Measurements from ENCODE around the gene NDUFV2. TPM values are rescaled to one million over a fixed set of nuclear protein-coding genes. Genes with fewer than 3 reads are reported as not detected.

NDUFV2 gene
- total and polyA plus RNA-seq, 2 of the 13 experiments (the other 11 are each of a cell fraction or from before 2014, with no cell fraction given) = 216 to 299 TPM

DNA sequence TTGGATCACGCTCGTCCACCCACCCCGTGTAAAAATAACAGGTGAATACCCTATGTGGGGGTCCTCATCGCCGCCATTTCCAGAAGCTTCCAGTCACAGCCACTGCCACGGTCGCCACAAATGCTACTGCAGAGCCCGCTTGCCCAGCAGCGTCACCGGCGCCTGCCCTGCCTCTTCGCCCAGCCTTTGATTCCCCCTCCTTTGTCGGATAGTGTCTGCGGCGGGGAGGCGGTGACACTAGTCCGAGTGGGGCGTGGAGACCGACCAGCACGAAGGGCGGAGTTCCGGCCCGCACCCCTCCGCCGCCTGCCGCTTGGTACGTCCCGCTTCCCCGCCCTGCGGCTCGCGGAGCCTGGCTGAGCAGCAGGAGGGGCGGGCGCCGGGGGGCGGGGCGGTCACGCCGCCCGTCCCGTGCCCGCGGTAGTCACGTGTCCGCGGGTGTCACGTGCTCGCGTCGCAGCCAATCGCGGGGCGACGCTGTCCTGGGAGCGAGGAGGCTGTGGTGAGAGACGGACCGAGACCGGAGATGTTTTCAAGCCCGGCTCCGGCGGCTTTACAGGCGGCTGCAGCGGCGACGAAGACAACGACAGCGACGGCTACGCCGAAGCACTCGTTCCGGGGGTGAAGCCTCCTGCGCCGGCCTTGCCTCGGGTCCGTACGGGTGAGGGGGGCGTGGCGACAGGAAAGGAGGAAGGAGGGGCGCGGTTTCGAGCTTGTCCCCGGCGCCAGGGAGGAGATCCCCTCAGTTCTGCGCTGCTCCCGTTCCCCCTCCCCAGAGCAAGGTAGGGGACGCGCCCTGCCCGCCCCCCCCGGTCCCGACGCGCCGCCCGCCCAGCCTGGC is 34.0 kb downstream of the NDUFV2 start, which contains the start of gene ANKRD12 (continued):
- TF ChIP-seq, protein P1, sequence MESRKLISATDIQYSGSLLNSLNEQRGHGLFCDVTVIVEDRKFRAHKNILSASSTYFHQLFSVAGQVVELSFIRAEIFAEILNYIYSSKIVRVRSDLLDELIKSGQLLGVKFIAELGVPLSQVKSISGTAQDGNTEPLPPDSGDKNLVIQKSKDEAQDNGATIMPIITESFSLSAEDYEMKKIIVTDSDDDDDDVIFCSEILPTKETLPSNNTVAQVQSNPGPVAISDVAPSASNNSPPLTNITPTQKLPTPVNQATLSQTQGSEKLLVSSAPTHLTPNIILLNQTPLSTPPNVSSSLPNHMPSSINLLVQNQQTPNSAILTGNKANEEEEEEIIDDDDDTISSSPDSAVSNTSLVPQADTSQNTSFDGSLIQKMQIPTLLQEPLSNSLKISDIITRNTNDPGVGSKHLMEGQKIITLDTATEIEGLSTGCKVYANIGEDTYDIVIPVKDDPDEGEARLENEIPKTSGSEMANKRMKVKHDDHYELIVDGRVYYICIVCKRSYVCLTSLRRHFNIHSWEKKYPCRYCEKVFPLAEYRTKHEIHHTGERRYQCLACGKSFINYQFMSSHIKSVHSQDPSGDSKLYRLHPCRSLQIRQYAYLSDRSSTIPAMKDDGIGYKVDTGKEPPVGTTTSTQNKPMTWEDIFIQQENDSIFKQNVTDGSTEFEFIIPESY (CRISPR knock-in tag; IDR thresholded peaks at IDR 0.05) = no peak
- TF ChIP-seq, protein P2, sequence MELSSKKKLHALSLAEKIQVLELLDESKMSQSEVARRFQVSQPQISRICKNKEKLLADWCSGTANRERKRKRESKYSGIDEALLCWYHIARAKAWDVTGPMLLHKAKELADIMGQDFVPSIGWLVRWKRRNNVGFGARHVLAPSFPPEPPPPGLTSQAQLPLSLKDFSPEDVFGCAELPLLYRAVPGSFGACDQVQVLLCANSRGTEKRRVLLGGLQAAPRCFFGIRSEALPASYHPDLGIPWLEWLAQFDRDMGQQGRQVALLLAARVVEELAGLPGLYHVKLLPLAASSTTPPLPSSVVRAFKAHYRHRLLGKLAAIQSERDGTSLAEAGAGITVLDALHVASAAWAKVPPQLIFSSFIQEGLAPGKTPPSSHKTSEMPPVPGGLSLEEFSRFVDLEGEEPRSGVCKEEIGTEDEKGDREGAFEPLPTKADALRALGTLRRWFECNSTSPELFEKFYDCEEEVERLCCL (CRISPR knock-in tag; IDR thresholded peaks at IDR 0.05; ENCODE audit: borderline replicate concordance) = no peak
- TF ChIP-seq TARDBP (CRISPR knock-in tag; IDR thresholded peaks at IDR 0.05) (peak; percentile 87; the same call in 1 of the 2 replicates), ZFP82 (CRISPR knock-in tag; IDR thresholded peaks at IDR 0.05; ENCODE audit: borderline replicate concordance) (0 out of 2 replicates have a peak, but pooled peaks have one; percentile 20), JUND (CRISPR knock-in tag; IDR thresholded peaks at IDR 0.05) (no peak), ZFP36 (IDR thresholded peaks at IDR 0.05; ENCODE audit: borderline replicate concordance, low read depth, low read length, partially characterized antibody) (no peak), SMAD3 (CRISPR knock-in tag; IDR thresholded peaks at IDR 0.05) (no peak), POGZ (CRISPR knock-in tag; IDR thresholded peaks at IDR 0.05) (peak; percentile 87), MAZ (IDR thresholded peaks at IDR 0.05; ENCODE audit: borderline replicate concordance, low read depth, low read length) (peak; percentile 32), MAZ (CRISPR knock-in tag; IDR thresholded peaks at IDR 0.05; ENCODE audit: low read depth) (peak; percentile 86), ZNF790 (CRISPR knock-in tag; IDR thresholded peaks at IDR 0.05; ENCODE audit: borderline replicate concordance) (no peak), ZNF839 (CRISPR knock-in tag; IDR thresholded peaks at IDR 0.05; ENCODE audit: borderline replicate concordance) (no peak), FOXK2 (IDR thresholded peaks at IDR 0.05) (peak; percentile 80; the same call in 1 of the 2 replicates), KAT2B (IDR thresholded peaks at IDR 0.05; ENCODE audit: borderline replicate concordance, low read depth, low read length) (no peak), ZBTB3 (CRISPR knock-in tag; IDR thresholded peaks at IDR 0.05; ENCODE audit: borderline replicate concordance, low read depth) (no peak), NFE2L1 (CRISPR knock-in tag; IDR thresholded peaks at IDR 0.05; ENCODE audit: borderline replicate concordance) (no peak), GATA4 (IDR thresholded peaks at IDR 0.05; ENCODE audit: borderline replicate concordance, low read depth) (no peak), BRCA1 (CRISPR knock-in tag; IDR thresholded peaks at IDR 0.05) (no peak; the same call in 1 of the 2 replicates), NFKBIZ (CRISPR knock-in tag; IDR thresholded peaks at IDR 0.05) (peak; percentile 21; the same call in 1 of the 2 replicates), FOSL2 (CRISPR knock-in tag; IDR thresholded peaks at IDR 0.05) (no peak), ZNF274 (CRISPR knock-in tag; IDR thresholded peaks at IDR 0.05) (0 out of 2 replicates have a peak, but pooled peaks have one; percentile 26), ADNP (CRISPR knock-in tag; IDR thresholded peaks at IDR 0.05) (no peak)
- TF ChIP-seq, protein P3, sequence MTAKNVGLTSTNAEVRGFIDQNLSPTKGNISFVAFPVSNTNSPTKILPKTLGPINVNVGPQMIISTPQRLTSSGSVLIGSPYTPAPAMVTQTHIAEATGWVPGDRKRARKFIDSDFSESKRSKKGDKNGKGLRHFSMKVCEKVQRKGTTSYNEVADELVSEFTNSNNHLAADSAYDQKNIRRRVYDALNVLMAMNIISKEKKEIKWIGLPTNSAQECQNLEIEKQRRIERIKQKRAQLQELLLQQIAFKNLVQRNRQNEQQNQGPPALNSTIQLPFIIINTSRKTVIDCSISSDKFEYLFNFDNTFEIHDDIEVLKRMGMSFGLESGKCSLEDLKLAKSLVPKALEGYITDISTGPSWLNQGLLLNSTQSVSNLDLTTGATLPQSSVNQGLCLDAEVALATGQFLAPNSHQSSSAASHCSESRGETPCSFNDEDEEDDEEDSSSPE (CRISPR knock-in tag; IDR thresholded peaks at IDR 0.05) = peak; percentile 62; the same call in 1 of the 2 replicates
- TF ChIP-seq, protein P4, sequence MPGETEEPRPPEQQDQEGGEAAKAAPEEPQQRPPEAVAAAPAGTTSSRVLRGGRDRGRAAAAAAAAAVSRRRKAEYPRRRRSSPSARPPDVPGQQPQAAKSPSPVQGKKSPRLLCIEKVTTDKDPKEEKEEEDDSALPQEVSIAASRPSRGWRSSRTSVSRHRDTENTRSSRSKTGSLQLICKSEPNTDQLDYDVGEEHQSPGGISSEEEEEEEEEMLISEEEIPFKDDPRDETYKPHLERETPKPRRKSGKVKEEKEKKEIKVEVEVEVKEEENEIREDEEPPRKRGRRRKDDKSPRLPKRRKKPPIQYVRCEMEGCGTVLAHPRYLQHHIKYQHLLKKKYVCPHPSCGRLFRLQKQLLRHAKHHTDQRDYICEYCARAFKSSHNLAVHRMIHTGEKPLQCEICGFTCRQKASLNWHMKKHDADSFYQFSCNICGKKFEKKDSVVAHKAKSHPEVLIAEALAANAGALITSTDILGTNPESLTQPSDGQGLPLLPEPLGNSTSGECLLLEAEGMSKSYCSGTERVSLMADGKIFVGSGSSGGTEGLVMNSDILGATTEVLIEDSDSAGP (CRISPR knock-in tag; IDR thresholded peaks at IDR 0.05; ENCODE audit: borderline replicate concordance) = peak; percentile 86
